MM.1S (cell line): Measurements from ENCODE around the gene KRTAP2-3.

Experiments
- CTCF ChIP-seq: fragments of 300-600 bp; sonication (generic); IDR thresholded peaks from 2 replicates; pipeline ENCODE4 v1.5.1; 2016; ENCODE audit warnings: antibody characterized with exemption, low read length, mixed read lengths
- EZH2 ChIP-seq: fragments of 300-600 bp; sonication (generic); optimal IDR thresholded peaks from 2 replicates; pipeline ENCODE3; 2017; ENCODE audit warnings: low read depth, mild to moderate bottlenecking, antibody characterized with exemption, low read length, mixed read lengths

- no peak for TF ChIP-seq CTCF
- TF ChIP-seq EZH2: no peak
Observed at GRCh38 chr17:41064301-41064700, 4.4 kb upstream of the KRTAP2-3 start.
